Mesenchymal stem cell (in vitro differentiated cells and primary cell): ENCODE data around the gene TEX12.

Source experiments
- DNase-seq: peaks from one replicate; pipeline ENCODE4 v3.0.0-alpha.2; 2013
- H2AFZ ChIP-seq: one replicate; pipeline ENCODE4 v1.6.1; 2013; ENCODE audit warnings: low read depth, mild to moderate bottlenecking, control low read depth, inconsistent platforms, low read length, moderate library complexity
- H2AK5ac ChIP-seq: 2 replicates; pipeline ENCODE4 v1.6.1; 2013; ENCODE audit warnings: low read length, moderate library complexity, mild to moderate bottlenecking, inconsistent platforms; ENCODE audit not compliant: severe bottlenecking
- H2BK120ac ChIP-seq: one replicate; pipeline ENCODE4 v1.6.1; 2013; ENCODE audit warnings: low read depth, mild to moderate bottlenecking, inconsistent platforms, low read length, moderate library complexity
- H2BK12ac ChIP-seq, 2 experiments: one replicate each; pipeline ENCODE4 v1.6.1; 2013; ENCODE audit warnings: inconsistent platforms in 2 of 2, low read length in 2 of 2, mild to moderate bottlenecking in 2 of 2, moderate library complexity in 2 of 2, control low read depth in 1 of 2
- H2BK15ac ChIP-seq: one replicate; pipeline ENCODE4 v1.6.1; 2013; ENCODE audit warnings: mild to moderate bottlenecking, low read depth, inconsistent platforms; ENCODE audit not compliant: poor library complexity, severe bottlenecking
- H2BK5ac ChIP-seq: 2 replicates; pipeline ENCODE4 v1.6.1; 2013; ENCODE audit warnings: low read depth, mild to moderate bottlenecking, low read length, control low read depth, inconsistent platforms; ENCODE audit not compliant: poor library complexity, severe bottlenecking
- H3K14ac ChIP-seq, 2 experiments: one replicate each; pipeline ENCODE4 v1.6.1; 2013; ENCODE audit warnings: inconsistent platforms in 2 of 2, low read length in 2 of 2, control low read depth in 1 of 2, mild to moderate bottlenecking in 1 of 2, moderate library complexity in 1 of 2
- H3K18ac ChIP-seq, 2 experiments: one replicate each; pipeline ENCODE4 v1.6.1; 2013; ENCODE audit warnings: inconsistent platforms in 2 of 2, low read length in 2 of 2, control low read depth in 1 of 2, low read depth in 1 of 2, mild to moderate bottlenecking in 1 of 2
- H3K23ac ChIP-seq, 2 experiments: one replicate each; pipeline ENCODE4 v1.6.1; 2013; ENCODE audit warnings: inconsistent platforms in 2 of 2, low read length in 2 of 2, mild to moderate bottlenecking in 2 of 2, moderate library complexity in 2 of 2, control low read depth in 1 of 2
- H3K27ac ChIP-seq: 2 replicates; pipeline ENCODE4 v1.5.1; 2013; ENCODE audit warnings: mild to moderate bottlenecking, moderate library complexity, low read length, control low read depth, inconsistent platforms; ENCODE audit not compliant: poor library complexity, severe bottlenecking
- H3K27me3 ChIP-seq, 2 experiments: 2 replicates each; pipeline versions ENCODE4 v1.6.1 to v1.7.0; 2013; ENCODE audit warnings: low read length in 2 of 2, mild to moderate bottlenecking in 2 of 2, moderate library complexity in 2 of 2, control low read depth in 1 of 2, inconsistent platforms in 1 of 2; ENCODE audit not compliant: control insufficient read depth in 1 of 2, insufficient read depth in 1 of 2
- H3K36me3 ChIP-seq, 2 experiments: 2 replicates each; pipeline versions ENCODE4 v1.6.1 to v1.7.0; 2013; ENCODE audit warnings: low read length in 2 of 2, control low read depth in 1 of 2, inconsistent platforms in 1 of 2, low read depth in 1 of 2, mild to moderate bottlenecking in 1 of 2; ENCODE audit not compliant: insufficient read depth in 2 of 2, control insufficient read depth in 1 of 2
- H3K4ac ChIP-seq, 2 experiments: one replicate each; pipeline ENCODE4 v1.6.1; 2013; ENCODE audit warnings: inconsistent platforms in 2 of 2, low read length in 2 of 2, mild to moderate bottlenecking in 2 of 2, moderate library complexity in 2 of 2, control low read depth in 1 of 2, low read depth in 1 of 2
- H3K4me1 ChIP-seq: 2 replicates; pipeline ENCODE4 v1.6.1; 2013; ENCODE audit warnings: low read depth, low read length, control low read depth; ENCODE audit not compliant: control insufficient read depth, insufficient read depth
- H3K4me2 ChIP-seq: 2 replicates; pipeline ENCODE4 v1.6.1; 2013; ENCODE audit warnings: low read length, mild to moderate bottlenecking, inconsistent platforms; ENCODE audit not compliant: poor library complexity, severe bottlenecking
- H3K4me3 ChIP-seq, 2 experiments: 2 replicates each; pipeline versions ENCODE4 v1.5.1 to v1.7.0; 2013; ENCODE audit warnings: low read length in 2 of 2, mild to moderate bottlenecking in 2 of 2, control low read depth in 1 of 2, low read depth in 1 of 2; ENCODE audit not compliant: insufficient read depth in 1 of 2
- H3K79me1 ChIP-seq: replicated peaks from 2 replicates; pipeline ENCODE4 v1.6.1; 2013; ENCODE audit warnings: mild to moderate bottlenecking, control low read depth, low read length, inconsistent platforms; ENCODE audit not compliant: poor library complexity, severe bottlenecking
- H3K9ac ChIP-seq: 2 replicates; pipeline ENCODE4 v1.7.0; 2013; ENCODE audit warnings: mild to moderate bottlenecking, low read length, moderate library complexity
- H3K9me3 ChIP-seq: 2 replicates; pipeline ENCODE4 v1.7.0; 2013; ENCODE audit warnings: mild to moderate bottlenecking, low read length; ENCODE audit not compliant: control insufficient read depth
- H4K8ac ChIP-seq: one replicate; pipeline ENCODE4 v1.6.1; 2013; ENCODE audit warnings: inconsistent platforms, mild to moderate bottlenecking, low read length, moderate library complexity
- H4K91ac ChIP-seq: one replicate; pipeline ENCODE4 v1.6.1; 2013; ENCODE audit warnings: mild to moderate bottlenecking, low read length, inconsistent platforms
- WGBS: methylation state at CpG from one replicate; pipeline ENCODE4 v1.1.7; 2013; ENCODE audit warnings: mixed read lengths; 5-methylcytosine and 5-hydroxymethylcytosine counted together

TEX12 gene

DNA sequence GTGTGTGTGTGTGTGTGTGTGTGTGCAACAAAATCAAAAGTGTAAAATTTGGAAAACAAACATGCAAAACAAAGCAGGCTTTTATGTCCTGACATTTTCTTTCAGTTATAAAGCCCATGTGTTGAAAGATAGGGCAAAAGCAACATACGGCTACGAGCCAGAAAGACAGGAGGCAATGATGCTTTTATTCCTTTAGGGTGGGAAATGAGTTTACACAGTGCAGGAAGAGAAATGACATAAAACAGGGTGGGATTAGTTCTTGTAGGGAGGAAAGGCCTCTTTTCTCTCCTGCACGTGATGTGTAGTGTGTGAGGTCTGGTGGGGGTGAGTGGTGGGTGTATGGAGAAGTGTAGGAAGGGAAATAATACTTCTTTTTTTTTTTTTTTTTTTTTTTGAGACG, 32.7 kb upstream of the TEX12 start:
- H3K4ac ChIP-seq: no peak overlapping the region
- no peaks in the 10 kb centered on the region for H3K79me1 ChIP-seq
- no peak overlapping the region for H4K8ac ChIP-seq
- no peak overlapping the region for H3K4me2 ChIP-seq
- H3K14ac ChIP-seq: no peak overlapping the region
- 62% methylated on average over 2 of the region's 4 CpGs for WGBS
- H3K9me3 ChIP-seq: no peaks in the 10 kb centered on the region
- H4K91ac ChIP-seq: no peak overlapping the region
- H3K4me3 ChIP-seq: no peak overlapping the region
- H2AFZ ChIP-seq: no peak overlapping the region
- no peak overlapping the region for H2BK15ac ChIP-seq
- H3K27me3 ChIP-seq: no peaks in the 10 kb centered on the region
- H3K27ac ChIP-seq: no peak overlapping the region
- no peak overlapping the region for H2BK120ac ChIP-seq
- DNase-seq: no peak
- H3K4me1 ChIP-seq: peaks cover 3% of the 10 kb centered on the region
- no peak overlapping the region for H2BK12ac ChIP-seq
- no peak overlapping the region for H2AK5ac ChIP-seq
- H3K9ac ChIP-seq: no peak overlapping the region
- no peak overlapping the region for H3K18ac ChIP-seq
- H3K23ac ChIP-seq: no peak overlapping the region
- H2BK5ac ChIP-seq: no peak overlapping the region
- H3K36me3 ChIP-seq: no peaks in the 10 kb centered on the region

DNA sequence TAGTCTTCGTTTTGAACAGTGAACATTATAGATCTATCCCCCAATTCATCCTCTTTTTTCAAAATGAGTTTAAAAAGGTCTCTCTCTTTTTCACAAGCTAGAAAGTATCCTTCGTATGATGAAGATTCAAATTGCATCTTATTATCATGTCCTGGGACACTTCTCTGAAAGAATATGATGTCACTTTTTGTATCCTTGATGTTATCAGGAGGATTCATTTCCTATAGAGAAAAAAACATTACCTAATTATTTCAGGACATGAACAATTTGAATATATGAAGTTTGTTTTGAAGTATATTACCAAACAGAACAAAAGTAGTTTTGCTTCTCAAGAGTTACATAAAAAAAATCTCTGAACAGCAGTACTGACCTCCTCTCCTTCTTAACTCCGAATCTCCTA, 23.6 kb upstream of the TEX12 start:
- Histone ChIP-seq H3K4me2 (no peak overlapping the region), H3K4me3 (no peak overlapping the region), H3K79me1 (no peaks in the 10 kb centered on the region), H2AK5ac (no peak overlapping the region), H2BK5ac (no peak overlapping the region), H3K27me3 (no peaks in the 10 kb centered on the region), H3K4me1 (no peaks in the 10 kb centered on the region), H2BK12ac (no peak overlapping the region), H3K36me3 (no peaks in the 10 kb centered on the region), H3K9ac (no peak overlapping the region), H2BK120ac (no peak overlapping the region), H3K27ac (no peak overlapping the region), H4K8ac (no peak overlapping the region), H2AFZ (no peak overlapping the region), H3K18ac (no peak overlapping the region), H3K4ac (no peak overlapping the region), H2BK15ac (no peak overlapping the region), H3K14ac (no peak overlapping the region), H3K9me3 (peaks cover 8% of the 10 kb centered on the region), H4K91ac (no peak overlapping the region), H3K23ac (no peak overlapping the region)
- no peak for DNase-seq
- 85% methylated on average over 2 of the region's 3 CpGs for WGBS

DNA sequence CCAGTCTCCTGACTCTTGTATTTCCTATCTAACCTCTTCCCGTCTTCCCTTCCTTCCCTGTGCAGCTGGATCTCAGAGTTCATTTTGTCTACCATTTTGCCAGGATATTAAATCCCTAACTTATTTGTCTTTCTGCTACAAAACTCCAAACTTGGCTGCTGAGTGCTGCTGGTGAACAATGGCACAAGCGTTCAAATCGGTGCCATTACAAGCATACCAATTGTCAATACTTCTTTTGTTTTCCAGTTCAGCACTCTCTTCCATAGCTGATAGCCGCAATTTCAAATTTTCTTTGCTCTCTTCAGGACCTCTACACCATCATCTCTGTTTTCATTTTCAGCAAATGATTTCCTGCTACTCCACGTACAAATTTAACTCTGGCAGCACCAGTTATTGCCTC, 16.7 kb upstream of the TEX12 start:
- WGBS: 89% methylated on average over 5 of the region's 5 CpGs
- Histone ChIP-seq H2AFZ (no peak overlapping the region), H3K79me1 (no peaks in the 10 kb centered on the region), H2BK12ac (no peak overlapping the region), H3K23ac (no peak overlapping the region), H4K91ac (no peak overlapping the region), H3K14ac (no peak overlapping the region), H2BK15ac (no peak overlapping the region), H2AK5ac (no peak overlapping the region), H3K4me3 (no peak overlapping the region), H3K9ac (no peak overlapping the region), H3K36me3 (no peaks in the 10 kb centered on the region), H3K18ac (no peak overlapping the region), H3K9me3 (no peaks in the 10 kb centered on the region), H2BK120ac (no peak overlapping the region), H3K4me2 (no peak overlapping the region), H3K4me1 (no peaks in the 10 kb centered on the region), H3K4ac (no peak overlapping the region), H3K27ac (no peak overlapping the region), H3K27me3 (no peaks in the 10 kb centered on the region), H4K8ac (no peak overlapping the region), H2BK5ac (no peak overlapping the region)
- no peak for DNase-seq

GRCh38 chr11:112156153-112156955, 10.8 kb upstream of the TEX12 start:
- 90% methylated on average over 4 of the region's 5 CpGs for WGBS
- no peaks in the 10 kb centered on the region for H3K9me3 ChIP-seq
- H3K27me3 ChIP-seq: no peaks in the 10 kb centered on the region
- H3K23ac ChIP-seq: no peak overlapping the region
- H2AFZ ChIP-seq: no peak overlapping the region
- H3K4me1 ChIP-seq: peaks cover 9% of the 10 kb centered on the region
- H2BK120ac ChIP-seq: no peak overlapping the region
- no peak overlapping the region for H4K91ac ChIP-seq
- peak overlapping the region in 1 of 2 experiments; percentile 28 for H3K18ac ChIP-seq
- no peak for DNase-seq
- no peak overlapping the region for H3K4me2 ChIP-seq
- H3K14ac ChIP-seq: no peak overlapping the region
- H3K79me1 ChIP-seq: no peaks in the 10 kb centered on the region
- peak overlapping the region; percentile 35 for H4K8ac ChIP-seq
- no peak overlapping the region for H3K4me3 ChIP-seq
- H3K27ac ChIP-seq: peak overlapping the region; percentile 30
- H2BK12ac ChIP-seq: peak overlapping the region in 1 of 2 experiments; percentile 38
- H3K4ac ChIP-seq: no peak overlapping the region
- H3K36me3 ChIP-seq: no peaks in the 10 kb centered on the region
- H3K9ac ChIP-seq: peak overlapping the region; percentile 29
- no peak overlapping the region for H2BK5ac ChIP-seq
- H2BK15ac ChIP-seq: peak overlapping the region; percentile 73
- peak overlapping the region; percentile 47 for H2AK5ac ChIP-seq
